Activated B cell treated with CpG ODN at 0.5 μM for 24 hours (primary cell): Measurements from ENCODE around the gene HMCN1. TPM values are rescaled to one million over a fixed set of nuclear protein-coding genes. Genes with fewer than 3 reads are reported as not detected.

Experiments used
- ATAC-seq: fragments of 200-7000 bp; cut with Tn5 transposase; one replicate; pipeline ENCODE4 v1.10.0; 2021; ENCODE audit warnings: low read depth, mild to moderate bottlenecking, moderate library complexity
- CTCF ChIA-PET: fragments of 350-600 bp; sonication (Branson Sonifier 250); formaldehyde crosslinking; loops from one replicate; lab custom pipeline; 2021; ENCODE audit warnings: antibody characterized with exemption; lab: Charles Lee
- POLR2A ChIA-PET: fragments of 350-600 bp; sonication (Branson Sonifier 250); formaldehyde crosslinking; loops from one replicate; lab custom pipeline; 2021; ENCODE audit warnings: antibody characterized with exemption; lab: Charles Lee
- DNase-seq: peaks from one replicate; pipeline ENCODE4 v3.0.0; 2022
- H3K27ac Mint-ChIP-seq: one replicate; pipeline ENCODE4 v1.8.0; 2020; ENCODE audit warnings: mixed read lengths
- H3K27me3 Mint-ChIP-seq: one replicate; pipeline ENCODE4 v1.8.0; 2021; ENCODE audit warnings: mixed read lengths
- H3K36me3 Mint-ChIP-seq: one replicate; pipeline ENCODE4 v1.8.0; 2021; ENCODE audit warnings: low read depth, mixed read lengths
- H3K4me1 Mint-ChIP-seq: one replicate; pipeline ENCODE4 v1.8.0; 2021; ENCODE audit warnings: mixed read lengths
- H3K4me3 Mint-ChIP-seq: one replicate; pipeline ENCODE4 v1.8.0; 2020; ENCODE audit warnings: mild to moderate bottlenecking, mixed read lengths
- H3K9me3 Mint-ChIP-seq: one replicate; pipeline ENCODE4 v1.8.0; 2020; ENCODE audit warnings: mixed read lengths
- intact Hi-C: fragments of 100-400 bp; cut with micrococcal nuclease; formaldehyde crosslinking; loops from one replicate; pipeline ENCODE4 v1.15.1; 2024
- total RNA-seq: library from RNA; stranded (reverse); gene quantifications from 2 replicates; pipeline ENCODE4 v1.2.3, GENCODE V29; 2022
- TF ChIP-seq, protein P1 (sequence below): fragments of 200-600 bp; IDR thresholded peaks from one replicate; pipeline ENCODE4 v1.8.0; 2022; ENCODE audit warnings: antibody characterized with exemption, mild to moderate bottlenecking

Gene HMCN1
- total RNA-seq, 1 donor from 2014 or later: 0.27 TPM

DNA sequence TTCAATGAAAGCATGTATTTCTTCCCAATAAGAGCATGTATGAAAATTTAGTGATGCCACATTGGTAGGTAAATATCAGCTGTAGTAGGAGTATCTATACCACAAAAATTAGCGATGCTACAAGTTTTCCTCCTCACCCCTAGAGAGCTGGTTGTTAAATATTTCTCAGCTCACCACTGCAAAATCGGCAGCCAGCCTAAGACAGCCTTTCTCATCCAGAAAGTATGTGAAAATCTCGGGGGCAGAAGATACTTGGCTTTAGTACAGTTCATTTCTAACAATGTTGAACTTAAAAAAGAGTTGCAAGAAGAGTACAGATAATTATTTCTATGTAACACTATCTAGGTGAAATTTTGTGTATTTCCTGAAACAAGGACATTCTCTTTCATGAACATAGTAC is 405.5 kb downstream of the HMCN1 start:
- TF ChIP-seq, protein P1, sequence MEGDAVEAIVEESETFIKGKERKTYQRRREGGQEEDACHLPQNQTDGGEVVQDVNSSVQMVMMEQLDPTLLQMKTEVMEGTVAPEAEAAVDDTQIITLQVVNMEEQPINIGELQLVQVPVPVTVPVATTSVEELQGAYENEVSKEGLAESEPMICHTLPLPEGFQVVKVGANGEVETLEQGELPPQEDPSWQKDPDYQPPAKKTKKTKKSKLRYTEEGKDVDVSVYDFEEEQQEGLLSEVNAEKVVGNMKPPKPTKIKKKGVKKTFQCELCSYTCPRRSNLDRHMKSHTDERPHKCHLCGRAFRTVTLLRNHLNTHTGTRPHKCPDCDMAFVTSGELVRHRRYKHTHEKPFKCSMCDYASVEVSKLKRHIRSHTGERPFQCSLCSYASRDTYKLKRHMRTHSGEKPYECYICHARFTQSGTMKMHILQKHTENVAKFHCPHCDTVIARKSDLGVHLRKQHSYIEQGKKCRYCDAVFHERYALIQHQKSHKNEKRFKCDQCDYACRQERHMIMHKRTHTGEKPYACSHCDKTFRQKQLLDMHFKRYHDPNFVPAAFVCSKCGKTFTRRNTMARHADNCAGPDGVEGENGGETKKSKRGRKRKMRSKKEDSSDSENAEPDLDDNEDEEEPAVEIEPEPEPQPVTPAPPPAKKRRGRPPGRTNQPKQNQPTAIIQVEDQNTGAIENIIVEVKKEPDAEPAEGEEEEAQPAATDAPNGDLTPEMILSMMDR: no peak
- Mint-ChIP-seq H3K36me3 (no peaks in the 10 kb centered on the region), H3K9me3 (peaks cover 5% of the 10 kb centered on the region), H3K4me1 (no peaks in the 10 kb centered on the region), H3K27me3 (no peaks in the 10 kb centered on the region), H3K27ac (no peak overlapping the region), H3K4me3 (no peak overlapping the region)
- no peak for ATAC-seq
- ChIA-PET POLR2A (no interaction called here), CTCF (no interaction called here)
- intact Hi-C loops: no loop called here
- DNase-seq: no peak

DNA sequence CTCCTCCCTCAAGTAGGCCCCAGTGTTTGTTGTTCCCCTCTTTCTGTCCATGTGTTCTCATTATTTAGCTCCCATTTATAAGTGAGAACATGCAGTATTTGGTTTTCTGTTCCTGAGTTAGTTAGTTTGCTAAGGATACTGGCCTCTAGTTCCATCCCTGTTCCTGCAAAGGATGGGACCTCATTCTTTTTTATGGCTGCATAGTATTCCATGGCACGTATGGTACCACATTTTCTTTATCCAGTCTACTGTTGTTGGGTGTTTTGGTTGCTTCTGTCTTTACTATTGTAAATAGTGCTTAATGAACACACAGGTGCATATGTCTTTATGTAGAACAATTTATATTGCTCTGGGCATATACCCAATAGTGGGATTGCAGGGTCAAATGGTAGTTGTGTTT is 408.0 kb downstream of the HMCN1 start:
- TF ChIP-seq, protein P1: no peak
- Mint-ChIP-seq H3K27ac (no peak overlapping the region), H3K27me3 (no peaks in the 10 kb centered on the region), H3K4me1 (no peaks in the 10 kb centered on the region), H3K36me3 (no peaks in the 10 kb centered on the region), H3K9me3 (peaks cover 5% of the 10 kb centered on the region), H3K4me3 (no peak overlapping the region)
- intact Hi-C loops: no loop called here
- CTCF ChIA-PET: no interaction called here
- ATAC-seq (no peak), DNase-seq (no peak)
- POLR2A ChIA-PET: no interaction called here

DNA sequence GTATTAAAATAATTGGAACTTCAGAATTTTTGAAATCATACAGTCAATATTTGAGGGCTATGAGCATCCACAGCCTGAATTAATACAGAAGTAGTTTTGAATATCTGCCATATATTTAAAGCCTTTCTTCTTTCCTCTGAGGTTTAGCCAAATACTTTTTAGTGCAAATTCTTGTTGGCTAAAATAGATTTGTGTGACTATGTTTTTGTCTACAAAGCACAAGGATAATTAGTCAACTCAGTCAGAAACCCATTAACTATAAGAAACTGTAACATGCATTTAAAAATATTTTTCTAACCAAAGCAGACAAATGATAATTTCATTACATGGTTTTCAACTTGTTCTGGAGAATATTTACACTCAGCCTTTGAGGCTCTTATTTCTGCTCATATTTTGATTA is 408.7 kb downstream of the HMCN1 start:
- intact Hi-C loops: no loop called here
- no peaks in the 10 kb centered on the region for H3K27me3 Mint-ChIP-seq

DNA sequence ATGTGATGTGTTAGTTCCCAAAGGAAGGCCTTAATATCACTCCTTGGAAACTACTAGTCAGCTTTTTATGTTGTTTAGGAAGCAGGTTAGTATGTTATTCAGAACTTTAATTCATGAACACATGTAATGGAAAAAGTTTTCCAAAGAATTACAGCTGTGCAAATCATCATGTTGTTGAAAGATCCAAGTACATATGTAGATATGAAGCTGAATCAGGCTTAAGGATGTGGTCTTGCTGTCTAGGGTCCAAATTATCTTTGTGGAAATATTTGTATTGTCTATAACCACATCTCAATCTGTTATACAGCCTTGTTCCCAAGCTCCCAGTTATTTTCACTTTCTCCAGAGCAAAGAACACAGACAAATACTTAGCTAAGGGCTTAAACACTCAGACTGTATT is 409.3 kb downstream of the HMCN1 start:
- Mint-ChIP-seq H3K9me3 (peaks cover 5% of the 10 kb centered on the region), H3K27ac (no peak overlapping the region), H3K27me3 (no peaks in the 10 kb centered on the region), H3K36me3 (no peaks in the 10 kb centered on the region), H3K4me1 (no peaks in the 10 kb centered on the region), H3K4me3 (no peak overlapping the region)
- no peak for DNase-seq
- ATAC-seq: no peak
- intact Hi-C loops: no loop called here
- CTCF ChIA-PET: no interaction called here
- POLR2A ChIA-PET: no interaction called here
- TF ChIP-seq, protein P1: no peak

More for the DNA sequence above, 408.7 kb downstream of the HMCN1 start:
- Mint-ChIP-seq H3K27ac (no peak overlapping the region), H3K4me1 (no peaks in the 10 kb centered on the region), H3K4me3 (no peak overlapping the region), H3K36me3 (no peaks in the 10 kb centered on the region), H3K9me3 (peaks cover 5% of the 10 kb centered on the region)
- ChIA-PET POLR2A (no interaction called here), CTCF (no interaction called here)
- ATAC-seq: no peak
- DNase-seq: no peak
- TF ChIP-seq, protein P1: no peak

DNA sequence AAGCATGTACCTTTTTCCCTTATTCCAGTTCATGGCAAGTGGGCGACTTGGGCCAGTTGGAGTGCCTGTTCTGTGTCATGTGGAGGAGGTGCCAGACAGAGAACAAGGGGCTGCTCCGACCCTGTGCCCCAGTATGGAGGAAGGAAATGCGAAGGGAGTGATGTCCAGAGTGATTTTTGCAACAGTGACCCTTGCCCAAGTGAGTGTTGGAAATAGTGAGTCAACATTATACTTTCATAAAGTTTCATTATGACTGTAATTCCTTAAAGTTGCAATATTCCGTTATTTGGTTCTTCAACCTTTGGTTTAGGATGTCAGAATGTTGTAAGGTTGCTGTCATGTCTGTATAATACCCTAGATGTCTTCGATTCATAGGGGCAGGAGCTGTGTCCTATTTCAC is 410.3 kb downstream of the HMCN1 start:
- intact Hi-C loops: no loop called here
- CTCF ChIA-PET: no interaction called here
- no peak for DNase-seq
- Mint-ChIP-seq H3K27ac (no peak overlapping the region), H3K4me1 (no peaks in the 10 kb centered on the region), H3K27me3 (no peaks in the 10 kb centered on the region), H3K4me3 (no peak overlapping the region), H3K36me3 (no peaks in the 10 kb centered on the region), H3K9me3 (peaks cover 5% of the 10 kb centered on the region)
- TF ChIP-seq, protein P1: no peak
- POLR2A ChIA-PET: no interaction called here
- no peak for ATAC-seq
